Renal cortical epithelial cell (primary cell): ENCODE results near the gene THAP3. TPM values are rescaled to one million over a fixed set of nuclear protein-coding genes. Genes with fewer than 3 reads are reported as not detected.
"Not testable (repeated sequence)": the region's sequence is repeated elsewhere in the genome, so short reads cannot be mapped to it uniquely, and the experiment has no call there.

ENCODE experiments used
- DNase-seq: peaks from one replicate; pipeline ENCODE4 v3.0.0-alpha.2; 2011; ENCODE audit warnings: low read depth
- total RNA-seq: library from RNA; depleted of rRNA; stranded (reverse); fragments of >200 nt; gene quantifications from 2 replicates; pipeline ENCODE4 v1.2.3, GENCODE V29; 2014

THAP3 gene
- total RNA-seq, 1 donor from 2014 or later, result 20.9 TPM

DNA sequence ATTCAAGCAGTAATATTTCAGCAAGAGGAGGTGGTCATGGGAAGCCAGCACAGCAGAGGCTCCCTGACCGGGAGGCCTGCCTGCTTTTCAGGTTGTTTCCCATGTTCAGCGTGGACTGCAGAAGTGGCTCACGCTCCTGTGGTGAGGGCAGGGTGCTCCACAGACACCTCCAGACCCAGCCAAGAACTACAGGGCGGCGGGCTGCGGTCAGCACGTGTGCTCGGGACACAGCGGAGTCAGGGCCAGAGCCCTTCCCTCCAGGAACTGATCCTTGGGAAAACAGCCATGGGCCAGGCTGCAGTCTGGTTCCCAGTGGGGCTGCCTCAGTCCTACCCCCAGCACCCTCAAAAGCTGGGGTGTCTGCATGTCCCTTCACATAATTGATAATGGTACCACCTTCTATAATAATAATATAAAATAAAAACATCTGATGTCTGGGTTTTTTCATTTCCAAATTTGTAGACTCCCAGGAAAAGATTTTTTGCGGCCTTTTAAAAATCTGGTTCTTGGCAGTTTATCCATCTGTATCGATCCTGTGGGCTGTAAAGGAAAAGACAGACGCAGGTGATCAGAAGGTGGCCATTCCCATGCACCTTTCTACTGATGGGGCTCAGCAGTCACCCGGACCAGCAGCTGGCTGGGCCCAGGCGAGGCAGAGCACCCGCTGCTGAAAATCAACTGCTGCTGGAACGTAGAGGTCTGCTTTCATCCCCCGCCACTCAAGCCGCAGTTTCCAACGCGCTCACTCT is 10.7 kb downstream of the THAP3 start:
- DNase-seq, result no peak

DNA sequence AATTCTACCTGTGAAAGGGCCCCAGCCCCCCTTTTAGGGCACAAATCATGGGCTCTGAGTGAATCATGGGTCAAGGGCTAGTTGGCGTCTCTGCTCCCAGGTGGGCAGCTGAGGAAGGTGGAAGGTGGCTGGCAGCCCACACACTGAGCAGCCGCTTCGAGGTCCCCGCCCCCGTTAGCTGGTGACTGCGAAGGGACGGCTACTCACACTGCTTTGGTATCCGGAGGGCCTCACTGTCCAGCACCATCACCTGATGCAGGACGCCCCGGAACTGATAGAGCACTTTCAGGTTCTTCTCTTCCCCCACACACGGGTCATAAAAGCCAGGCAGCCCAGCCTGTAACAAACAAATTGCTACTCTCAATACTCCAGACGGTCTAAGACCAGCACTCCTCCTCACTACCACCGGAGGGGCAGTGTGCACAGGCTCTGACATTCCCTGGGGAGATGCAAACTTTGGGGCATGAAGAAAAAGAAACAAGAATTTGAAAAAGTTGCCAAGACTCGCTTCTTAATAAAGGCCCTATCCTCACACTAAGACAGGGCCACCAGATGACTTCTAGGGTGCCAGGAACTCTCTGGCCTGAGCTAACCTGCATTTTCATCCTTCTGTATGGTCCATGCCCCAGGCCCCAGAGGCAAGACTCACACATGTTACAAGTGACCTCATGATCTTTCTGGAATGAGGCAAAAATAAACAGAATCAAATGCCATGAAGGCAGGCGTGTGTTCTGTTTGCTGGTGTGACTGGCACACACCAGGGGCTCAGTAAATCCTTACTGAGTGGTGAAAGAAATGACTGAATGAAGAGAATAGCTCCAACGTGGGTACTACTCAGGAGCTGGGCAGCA is 11.5 kb downstream of the THAP3 start:
- no peak for DNase-seq

DNA sequence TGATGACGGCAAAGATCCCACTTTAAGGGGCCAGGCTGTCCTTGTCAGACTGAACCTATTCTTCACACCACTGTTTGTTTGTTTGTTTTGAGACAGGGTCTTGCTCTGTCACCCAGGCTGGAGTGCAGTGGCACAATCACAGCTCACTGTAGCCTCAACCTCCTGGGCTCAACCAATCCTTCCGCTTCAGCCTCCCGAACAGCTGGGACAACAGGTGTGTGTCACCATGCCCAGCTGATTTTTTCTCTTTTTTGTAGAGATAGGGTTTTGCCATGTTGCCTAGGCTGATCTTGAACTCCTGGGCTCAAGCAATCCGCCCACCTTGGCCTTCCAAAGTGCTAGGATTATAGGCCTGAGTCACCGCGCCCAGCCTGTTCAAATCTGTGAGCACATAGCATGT is 12.1 kb downstream of the THAP3 start:
- DNase-seq, result not testable (repeated sequence)

DNA sequence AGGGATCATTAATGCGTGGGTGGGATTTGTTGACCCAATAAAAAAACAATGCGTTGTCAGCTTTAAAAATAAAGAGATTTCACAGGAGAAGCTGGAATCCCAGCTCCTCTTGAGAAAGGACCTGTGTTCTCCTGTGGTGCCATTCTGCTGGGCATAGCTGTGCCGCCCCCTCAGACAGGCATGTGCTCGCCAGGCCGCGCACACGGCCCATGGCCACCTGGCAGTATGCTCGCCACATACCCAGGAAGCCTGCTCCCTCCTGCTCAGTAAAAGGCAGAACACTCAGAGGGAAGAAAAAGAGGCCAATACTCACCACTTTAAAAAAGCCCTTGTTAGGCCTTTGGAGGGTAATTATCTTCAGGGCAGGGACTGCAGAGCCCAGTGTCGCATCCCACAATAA is 13.1 kb downstream of the THAP3 start:
- no peak for DNase-seq

DNA sequence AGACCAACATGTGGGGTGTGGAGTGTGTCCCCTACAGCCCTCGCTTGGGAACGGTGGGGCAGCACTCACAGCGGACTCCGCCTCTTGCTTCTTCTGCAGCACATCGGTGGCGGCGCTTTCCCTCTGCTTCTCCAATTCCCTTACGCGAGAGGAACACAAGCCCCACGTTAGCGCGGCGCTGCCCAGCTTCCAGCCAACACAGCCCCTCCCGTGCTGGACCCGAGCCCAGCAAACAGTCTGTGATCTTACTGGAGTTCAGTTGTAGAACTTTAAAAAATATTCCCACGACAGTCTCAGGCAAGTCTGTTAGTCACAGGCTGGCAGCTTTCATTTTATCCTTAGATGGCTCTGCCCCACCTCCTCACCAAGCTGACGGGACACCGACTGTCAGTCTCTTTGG is 13.6 kb downstream of the THAP3 start:
- no peak for DNase-seq

DNA sequence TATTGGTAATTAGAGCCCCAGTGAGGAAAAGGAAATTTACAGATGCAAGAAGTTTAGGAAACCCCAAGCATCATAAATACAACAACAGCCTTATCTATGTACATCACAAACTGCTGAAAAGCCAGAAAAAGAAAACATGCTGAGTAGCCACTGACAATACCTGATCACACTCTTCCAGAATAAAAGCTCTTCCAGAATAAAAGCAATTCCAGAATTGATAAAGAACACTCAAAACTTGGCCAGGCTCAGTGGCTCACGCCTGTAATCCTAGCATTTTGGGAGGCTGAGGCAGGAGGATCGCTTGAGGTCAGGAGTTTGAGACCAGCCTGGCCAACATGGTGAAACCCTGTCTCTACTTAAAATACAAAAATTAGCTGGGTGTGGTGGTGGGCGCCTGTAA is 16.2 kb downstream of the THAP3 start:
- DNase-seq, result not testable (repeated sequence)

DNA sequence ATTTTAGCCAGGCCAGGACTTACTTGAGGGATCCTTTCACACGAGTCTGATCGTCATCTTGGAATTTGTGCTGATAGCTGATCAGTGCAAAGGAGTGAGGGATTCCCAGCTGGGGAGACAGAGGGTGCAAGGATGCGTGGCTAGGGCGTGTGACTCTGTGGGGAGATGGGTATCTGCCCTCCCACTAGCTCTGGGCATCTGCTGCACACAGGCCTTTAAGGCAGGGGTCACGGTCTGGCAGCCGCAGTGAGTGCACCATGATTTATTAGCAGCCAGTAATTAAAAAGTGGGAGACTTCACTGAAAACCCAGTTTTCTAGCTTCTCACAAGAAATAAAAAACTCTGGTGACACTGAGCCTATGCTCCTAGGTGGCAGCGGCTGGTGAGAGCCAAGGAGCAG is 20.4 kb downstream of the THAP3 start:
- no peak for DNase-seq

DNA sequence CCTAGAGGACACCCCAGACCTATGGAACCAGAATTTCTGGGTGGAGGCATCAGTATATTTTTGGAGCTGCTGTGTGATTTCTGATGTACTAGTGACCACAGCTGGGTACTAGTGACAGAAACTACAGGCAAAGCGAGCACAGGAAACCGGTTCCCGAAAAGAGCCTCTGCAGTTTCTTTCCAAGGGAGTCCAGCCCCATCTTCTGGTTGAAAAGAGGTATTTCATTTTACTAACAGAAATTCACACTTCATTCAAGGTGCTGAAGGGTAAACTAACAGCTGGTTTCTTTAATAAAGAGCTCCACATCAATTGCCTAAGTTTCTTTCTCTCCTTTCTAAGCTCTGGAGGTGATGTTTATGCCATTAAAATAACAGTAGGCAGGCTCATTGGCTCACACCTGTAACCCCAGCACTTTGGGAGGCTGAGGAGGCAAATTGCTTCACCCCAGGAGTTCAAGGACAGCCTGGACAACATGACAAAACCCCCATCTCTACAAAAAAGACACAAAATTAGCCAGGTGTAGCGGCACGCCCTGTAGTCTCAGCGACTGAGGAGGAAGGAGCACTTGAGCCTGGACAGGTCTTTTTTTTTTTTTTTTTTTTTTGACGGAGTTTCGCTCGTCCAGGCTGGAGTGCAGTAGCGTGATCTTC is 22.0 kb downstream of the THAP3 start:
- peak; percentile 57 for DNase-seq

DNA sequence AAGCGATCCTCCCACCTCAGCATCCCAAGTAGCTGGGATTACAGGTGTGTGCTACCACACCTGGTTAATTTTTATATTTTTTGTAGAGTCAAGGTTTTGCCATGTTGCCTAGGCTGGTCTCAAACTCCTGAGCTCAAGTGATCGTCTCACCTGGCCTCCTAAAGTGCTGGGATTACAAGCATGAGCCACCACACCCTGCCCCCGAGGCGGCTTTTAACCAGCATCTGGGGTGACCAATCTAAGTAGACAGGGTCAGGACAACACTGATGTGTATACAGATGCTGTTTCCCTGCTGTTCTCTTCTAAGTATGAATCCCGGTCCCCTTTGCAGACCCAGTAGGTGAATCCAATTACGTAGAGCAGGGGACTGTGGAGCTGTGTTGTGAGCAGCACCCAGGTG is 23.9 kb downstream of the THAP3 start:
- no peak for DNase-seq

DNA sequence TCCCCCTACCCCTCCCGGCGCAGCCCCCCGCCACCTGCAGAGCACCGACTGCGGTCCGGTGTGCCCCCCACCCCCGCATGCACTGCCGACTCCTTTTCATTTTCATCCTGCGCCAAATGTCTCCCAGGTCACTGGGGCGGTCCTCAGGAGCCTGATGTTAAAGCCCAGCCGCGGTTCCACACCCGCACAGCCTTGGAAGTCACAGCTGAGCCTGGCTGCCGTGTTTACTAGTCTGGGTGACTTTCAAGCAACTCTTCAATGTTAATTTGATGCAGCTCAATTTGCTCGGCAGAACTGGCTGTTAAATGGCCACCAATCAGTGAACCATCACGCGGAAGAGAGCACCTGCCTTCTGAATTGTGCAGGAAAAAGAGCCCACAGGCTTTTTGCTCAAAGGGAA is 27.2 kb downstream of the THAP3 start:
- DNase-seq, result peak; percentile 23

DNA sequence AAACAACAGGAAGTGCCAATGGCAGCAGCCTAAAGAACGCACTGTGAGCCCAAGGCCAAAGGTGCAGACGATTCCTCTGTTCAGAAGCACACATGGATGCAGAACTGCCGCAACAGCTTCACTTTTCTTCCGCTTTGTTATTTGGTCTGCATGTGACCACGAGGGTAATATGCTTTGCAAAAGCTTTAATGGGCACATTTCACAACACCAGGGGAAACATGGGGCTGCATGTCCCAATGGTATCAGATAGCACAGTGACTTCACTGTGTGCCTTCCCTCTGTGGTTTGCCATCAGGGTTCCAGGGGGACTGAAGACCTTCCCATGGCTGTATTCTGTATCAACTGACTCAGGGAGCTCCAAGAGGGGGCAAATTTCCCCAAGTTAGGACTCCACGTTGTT is 28.3 kb downstream of the THAP3 start:
- DNase-seq, result peak; percentile 27

DNA sequence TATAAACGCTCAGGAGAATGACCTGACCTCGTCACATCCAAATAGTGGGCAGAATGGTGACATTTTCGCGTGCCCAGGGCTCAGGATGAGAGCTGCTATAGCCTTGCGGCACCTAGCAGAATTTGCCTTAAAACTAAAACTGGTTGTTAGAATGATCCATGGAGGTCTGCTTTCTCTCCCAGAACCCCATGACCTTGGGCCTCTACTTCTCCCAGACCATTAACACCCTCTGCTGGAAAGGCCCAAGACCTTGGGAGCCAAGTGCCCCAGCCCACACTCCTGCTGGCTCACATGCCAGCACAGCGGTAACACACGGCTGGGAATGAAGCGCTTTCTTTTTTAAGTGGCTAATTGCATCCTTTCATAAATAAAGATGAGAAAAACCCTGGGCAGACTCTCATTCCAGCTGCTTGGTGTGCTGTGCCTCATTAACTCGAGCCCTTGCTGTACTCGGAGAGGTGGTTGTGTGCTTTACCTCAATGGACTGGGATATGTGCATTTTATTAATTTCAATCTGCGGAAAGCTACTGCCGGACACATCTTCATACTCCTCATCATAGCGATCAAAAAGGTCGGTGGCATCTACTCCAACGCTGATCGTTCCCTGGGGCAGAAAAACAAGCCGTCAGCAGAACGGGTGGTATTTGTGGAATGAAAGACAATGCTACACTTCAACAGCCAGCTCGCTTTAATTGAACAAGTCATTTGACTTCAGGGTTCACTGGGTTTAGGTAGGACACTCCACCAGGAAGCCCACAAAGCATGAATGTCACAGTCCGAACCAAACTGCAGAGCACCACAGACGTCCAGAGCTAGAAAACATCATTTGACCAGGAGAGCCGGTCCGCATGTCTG is 29.0 kb downstream of the THAP3 start:
- peak; percentile 92 for DNase-seq

DNA sequence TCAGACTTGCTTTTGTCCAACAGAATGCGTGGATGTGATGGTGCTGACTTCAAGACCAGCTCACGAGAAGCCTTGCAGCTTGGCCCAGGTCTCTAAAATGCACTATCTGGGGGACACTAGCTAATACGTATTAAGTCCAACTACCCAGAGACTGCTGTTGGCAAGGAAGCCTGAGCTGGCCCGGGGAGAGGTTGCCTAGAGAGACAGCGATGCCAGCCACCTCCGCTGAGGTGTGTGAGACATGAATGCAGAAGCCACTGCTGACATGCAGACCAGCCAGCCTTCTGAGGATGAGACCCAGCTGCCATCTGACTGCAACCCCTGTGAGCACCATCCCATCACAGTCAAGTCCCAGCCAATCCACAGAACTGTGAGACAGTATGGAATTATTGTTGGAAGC is 32.5 kb downstream of the THAP3 start:
- no peak for DNase-seq

DNA sequence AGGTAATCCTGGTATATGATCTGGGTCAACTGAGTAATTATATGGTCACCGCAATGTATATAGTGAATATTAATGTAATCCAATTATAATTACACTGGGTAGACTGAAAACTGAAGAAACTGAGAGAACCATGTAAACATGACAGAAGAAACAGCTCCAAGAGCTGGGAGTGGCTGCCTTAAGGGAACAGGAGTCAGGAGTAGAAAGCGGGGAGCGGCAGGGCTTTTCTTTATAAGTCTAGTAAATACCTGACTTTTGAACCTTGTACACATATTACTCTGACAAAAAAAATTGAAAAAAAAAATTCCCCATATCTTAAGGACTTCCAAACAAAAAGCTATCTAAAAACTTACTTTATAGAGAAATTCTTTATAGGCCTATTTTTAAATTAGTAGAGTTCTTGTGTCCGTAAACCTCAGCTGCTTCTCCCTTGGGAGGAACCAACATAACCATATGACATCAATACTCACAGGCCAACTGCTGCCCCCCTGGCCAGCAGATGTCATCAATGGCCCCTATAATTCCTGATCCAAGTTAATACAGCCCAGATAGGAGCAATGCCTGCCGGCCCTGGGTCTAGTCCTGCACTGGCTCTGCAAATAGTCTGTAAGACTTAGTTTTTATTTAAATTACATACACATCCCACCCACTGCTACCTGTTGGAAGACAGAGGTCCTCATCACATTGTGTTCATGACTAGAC is 33.8 kb downstream of the THAP3 start:
- no peak for DNase-seq

DNA sequence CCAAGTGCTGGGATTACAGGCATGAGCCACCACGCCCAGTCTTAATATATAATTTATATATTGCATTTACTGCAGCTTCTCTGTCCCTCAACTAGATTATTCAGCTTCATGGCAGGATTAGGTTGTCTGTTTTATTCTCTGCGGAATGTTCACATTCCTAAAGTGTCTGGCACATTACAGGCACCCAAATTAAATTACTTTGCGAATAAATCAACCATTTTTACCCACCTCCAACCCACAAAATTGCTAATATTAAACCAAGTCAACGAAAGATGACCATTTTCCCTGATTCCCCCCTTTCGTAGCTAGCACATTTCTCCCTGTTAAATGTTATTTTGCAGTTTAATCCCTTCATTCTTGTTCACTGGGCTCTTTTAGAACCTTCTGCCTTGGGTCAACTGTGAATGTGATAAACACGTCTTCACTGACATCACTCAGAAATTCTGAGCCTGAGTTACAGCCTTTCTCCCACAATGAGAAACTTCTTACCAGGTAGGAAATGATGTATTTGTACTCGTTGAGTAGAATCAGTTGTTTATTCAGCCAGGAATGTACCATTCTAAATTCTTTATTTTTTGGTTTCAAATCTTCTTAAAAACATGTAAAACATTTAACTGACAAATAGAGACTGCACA is 35.9 kb downstream of the THAP3 start:
- DNase-seq, result peak; percentile 62

DNA sequence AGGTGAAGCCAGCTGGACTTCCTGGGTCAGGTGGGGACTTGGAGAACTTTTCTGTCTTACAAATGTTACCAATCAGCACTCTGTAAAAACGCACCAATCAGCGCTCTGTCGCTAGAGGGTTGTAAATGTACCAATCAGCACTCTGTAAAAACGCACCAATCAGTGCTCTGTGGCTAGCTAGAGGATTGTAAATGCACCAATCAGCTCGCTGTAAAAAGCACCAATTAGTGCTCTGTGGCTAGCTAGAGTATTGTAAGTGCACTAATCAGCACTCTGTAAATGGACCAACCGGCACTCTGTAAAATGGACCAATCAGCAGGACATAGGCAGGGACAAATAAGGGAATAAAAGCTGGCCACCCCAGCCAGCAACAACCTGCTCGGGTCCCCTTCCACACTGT is 37.8 kb downstream of the THAP3 start:
- not testable (repeated sequence) for DNase-seq

DNA sequence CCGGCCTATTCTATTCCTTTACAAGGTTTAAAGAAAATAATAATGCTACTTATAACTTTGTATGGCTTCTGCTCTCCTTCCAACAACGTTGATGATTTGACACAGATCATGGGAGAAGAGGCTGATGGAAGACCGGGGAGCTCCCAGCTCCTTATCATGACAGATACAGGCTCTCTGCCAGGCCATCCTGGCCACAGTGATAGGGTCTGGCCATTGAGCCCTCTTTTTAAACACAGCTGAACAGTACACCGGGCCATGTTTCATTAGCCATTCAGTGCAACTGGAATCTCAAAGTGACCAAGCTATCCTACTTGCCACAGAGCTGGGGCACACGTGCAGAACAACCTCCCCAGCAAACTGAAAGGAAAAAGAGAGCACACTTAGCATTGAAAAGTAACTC is 42.0 kb downstream of the THAP3 start:
- DNase-seq, result no peak

DNA sequence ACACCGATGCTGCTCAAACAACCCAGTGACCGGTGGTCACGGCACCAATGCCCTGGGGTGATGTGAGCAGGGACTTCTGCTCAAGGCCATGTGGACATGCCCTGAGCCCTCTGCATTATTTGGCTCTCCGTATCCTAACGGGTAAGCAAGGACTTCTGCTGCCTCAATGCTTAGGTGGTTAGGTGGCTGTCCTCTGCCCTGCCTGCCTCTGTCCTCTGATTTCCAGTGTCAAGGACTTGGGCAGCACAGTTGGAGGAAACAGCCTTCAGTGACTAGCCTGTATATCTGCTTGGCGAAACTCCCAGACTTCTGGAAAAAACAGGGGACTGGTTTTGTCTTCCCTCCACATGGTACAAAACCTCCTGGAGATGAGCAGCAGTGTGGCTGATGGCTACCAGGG is 42.5 kb downstream of the THAP3 start:
- DNase-seq, result no peak

DNA sequence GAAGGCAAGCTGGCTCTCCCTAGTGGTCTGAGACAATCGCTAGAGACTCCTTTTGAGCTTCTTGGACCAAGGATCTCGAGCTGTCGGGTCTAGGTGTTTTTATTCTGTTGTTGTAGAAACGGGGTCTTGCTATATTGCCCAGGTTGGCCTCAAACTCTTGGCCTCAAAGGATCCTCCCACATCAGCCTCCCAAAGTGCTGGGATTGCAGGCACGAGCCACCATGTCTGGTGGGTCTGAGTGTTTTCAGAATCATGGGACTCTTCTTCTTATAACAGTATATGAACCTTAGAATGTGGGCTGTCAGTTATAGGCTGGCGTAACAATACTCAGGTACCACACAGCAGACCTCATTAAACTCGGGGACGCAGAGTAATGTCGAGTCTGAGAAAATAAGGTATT is 43.8 kb downstream of the THAP3 start:
- no peak for DNase-seq

DNA sequence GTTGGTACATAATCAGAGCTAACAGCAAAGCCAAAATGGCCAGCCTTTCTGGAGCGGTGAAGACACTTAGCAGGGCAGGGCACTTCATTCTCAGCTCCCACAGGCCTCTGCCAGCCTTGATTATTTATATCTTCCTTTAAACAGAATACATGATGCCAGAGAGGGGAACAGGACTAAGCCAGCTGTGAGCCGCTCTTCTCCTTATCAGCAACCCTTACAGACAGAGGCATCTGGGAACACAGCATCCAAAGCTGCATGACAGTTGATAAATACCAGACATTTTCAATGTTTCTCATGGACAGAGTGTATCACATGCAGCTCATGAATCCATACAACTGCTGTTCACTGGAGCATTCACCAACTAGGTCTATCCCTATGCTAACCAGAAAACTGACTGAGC is 47.9 kb downstream of the THAP3 start:
- DNase-seq, result no peak
